Esophagus squamous epithelium (tissue), 4 donors: Measurements from ENCODE around the gene DNAJA2.

Source experiments
- CTCF ChIP-seq, 6 experiments: fragments of 450-650 bp in 4 of 6; fragments of 200-600 bp in 2 of 6; sonication (generic) in 2 of 6; IDR thresholded peaks; one replicate each; pipeline ENCODE4 v1.5.1; 2016 to 2019; ENCODE audit warnings: antibody characterized with exemption in 6 of 6, mild to moderate bottlenecking in 4 of 6, moderate library complexity in 4 of 6
- POLR2A ChIP-seq, 4 donors: fragments of 450-650 bp; IDR thresholded peaks; one replicate each; pipeline ENCODE4 v1.6.1; 2017; ENCODE audit warnings: antibody characterized with exemption in 4 of 4, mild to moderate bottlenecking in 4 of 4, moderate library complexity in 3 of 4

DNA sequence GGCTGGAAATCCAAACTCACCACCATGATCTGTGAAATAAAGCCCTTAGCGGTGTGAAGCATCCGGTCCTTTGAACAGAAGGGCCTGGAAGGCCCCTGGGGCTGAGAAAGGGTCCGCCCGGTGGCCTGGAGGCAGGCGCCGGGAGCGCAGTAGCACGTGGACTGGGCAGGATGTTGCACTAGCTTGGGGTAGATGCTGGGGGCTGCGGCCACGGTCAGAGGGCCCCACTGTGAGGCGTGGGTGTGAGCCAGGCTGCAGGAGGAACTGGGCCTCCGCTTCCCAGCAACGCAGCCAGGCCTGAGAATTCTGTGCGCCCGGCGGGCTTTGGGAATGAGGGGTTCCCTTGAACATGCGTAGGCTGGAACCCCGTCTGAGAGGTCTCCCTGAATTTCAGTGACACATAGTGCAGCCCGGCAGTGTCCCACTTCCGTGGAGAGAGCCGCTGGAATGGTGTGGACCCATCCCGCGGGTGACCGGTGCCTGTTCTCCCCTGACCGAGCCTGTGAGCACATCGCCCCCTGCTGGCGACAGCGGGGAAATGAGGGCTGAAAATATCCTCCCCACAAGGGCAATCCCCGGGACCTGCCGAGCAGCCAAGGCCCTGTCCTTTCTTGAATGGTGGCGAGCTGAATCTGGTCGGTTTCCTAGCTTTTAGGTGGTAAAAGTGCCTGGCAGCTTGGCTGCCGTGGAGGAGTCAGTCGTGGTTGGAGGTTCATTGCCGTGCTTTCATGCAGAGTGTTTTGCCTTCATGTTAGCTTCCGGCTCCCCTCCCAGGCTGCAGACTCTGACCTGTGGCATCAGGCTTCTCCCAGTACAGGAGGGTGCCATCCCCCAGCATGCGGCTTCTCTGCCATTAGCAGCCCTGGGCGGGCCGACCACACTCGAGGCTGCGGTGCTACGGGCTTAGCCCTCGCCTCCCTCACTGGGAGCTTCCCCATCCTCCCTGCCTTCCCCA lies 43.8 kb downstream of the DNAJA2 start:
- TF ChIP-seq CTCF (IDR thresholded peaks at IDR 0.05) (peak; percentile 73 to 93 (median 80)), POLR2A (IDR thresholded peaks at IDR 0.05) (no peak)
